Cardiac muscle cell (in vitro differentiated cells and primary cell): ENCODE results near the gene TMEM145. TPM values are rescaled to one million over a fixed set of nuclear protein-coding genes. Genes with fewer than 3 reads are reported as not detected.

Experiments
- DNase-seq, 2 donors: peaks; one replicate each; pipeline versions ENCODE4 v3.0.0 to v3.0.0-alpha.2; 2010 to 2017; ENCODE audit warnings: low read depth in 1 of 2, low spot score in 1 of 2
- H3K27ac ChIP-seq: fragments of 200-600 bp; sonication (generic); 2 replicates; pipeline ENCODE4 v1.5.1; 2016
- H3K27me3 ChIP-seq: fragments of 200-600 bp; sonication (generic); 2 replicates; pipeline ENCODE4 v1.6.0; 2016; ENCODE audit warnings: control low read depth
- H3K36me3 ChIP-seq: fragments of 200-600 bp; sonication (generic); 2 replicates; pipeline ENCODE4 v1.5.1; 2016; ENCODE audit warnings: control low read depth
- H3K4me1 ChIP-seq: fragments of 200-600 bp; sonication (generic); 2 replicates; pipeline ENCODE4 v1.8.1; 2017; ENCODE audit warnings: low read depth, mild to moderate bottlenecking, mixed run types
- H3K4me3 ChIP-seq: fragments of 200-600 bp; sonication (generic); 2 replicates; pipeline ENCODE4 v1.5.1; 2016; ENCODE audit warnings: mild to moderate bottlenecking
- H3K9me3 ChIP-seq: fragments of 200-600 bp; sonication (generic); 2 replicates; pipeline ENCODE4 v1.5.1; 2017; ENCODE audit warnings: low read depth, mild to moderate bottlenecking, control low read depth
- polyA plus RNA-seq: library from polyadenylated mRNA; unstranded; fragments of >200 nt; fragmentation: Nextera tagmentation; extraction: Ambion mirVana; gene quantifications from 2 replicates; pipeline ENCODE4 v1.2.1, GENCODE V29; 2016
- total RNA-seq: library from RNA; depleted of rRNA; stranded (reverse); fragments of >200 nt; gene quantifications from 2 replicates; pipeline ENCODE4 v1.2.3, GENCODE V29; 2016
- TF ChIP-seq, protein P1 (sequence below): IDR thresholded peaks from 2 replicates; pipeline ENCODE4 v1.5.1; 2012; ENCODE audit warnings: low read depth, mild to moderate bottlenecking, low read length

Gene TMEM145
- total and polyA plus RNA-seq, 2 experiments from 2014 or later: 3.7 to 3.8 TPM

DNA sequence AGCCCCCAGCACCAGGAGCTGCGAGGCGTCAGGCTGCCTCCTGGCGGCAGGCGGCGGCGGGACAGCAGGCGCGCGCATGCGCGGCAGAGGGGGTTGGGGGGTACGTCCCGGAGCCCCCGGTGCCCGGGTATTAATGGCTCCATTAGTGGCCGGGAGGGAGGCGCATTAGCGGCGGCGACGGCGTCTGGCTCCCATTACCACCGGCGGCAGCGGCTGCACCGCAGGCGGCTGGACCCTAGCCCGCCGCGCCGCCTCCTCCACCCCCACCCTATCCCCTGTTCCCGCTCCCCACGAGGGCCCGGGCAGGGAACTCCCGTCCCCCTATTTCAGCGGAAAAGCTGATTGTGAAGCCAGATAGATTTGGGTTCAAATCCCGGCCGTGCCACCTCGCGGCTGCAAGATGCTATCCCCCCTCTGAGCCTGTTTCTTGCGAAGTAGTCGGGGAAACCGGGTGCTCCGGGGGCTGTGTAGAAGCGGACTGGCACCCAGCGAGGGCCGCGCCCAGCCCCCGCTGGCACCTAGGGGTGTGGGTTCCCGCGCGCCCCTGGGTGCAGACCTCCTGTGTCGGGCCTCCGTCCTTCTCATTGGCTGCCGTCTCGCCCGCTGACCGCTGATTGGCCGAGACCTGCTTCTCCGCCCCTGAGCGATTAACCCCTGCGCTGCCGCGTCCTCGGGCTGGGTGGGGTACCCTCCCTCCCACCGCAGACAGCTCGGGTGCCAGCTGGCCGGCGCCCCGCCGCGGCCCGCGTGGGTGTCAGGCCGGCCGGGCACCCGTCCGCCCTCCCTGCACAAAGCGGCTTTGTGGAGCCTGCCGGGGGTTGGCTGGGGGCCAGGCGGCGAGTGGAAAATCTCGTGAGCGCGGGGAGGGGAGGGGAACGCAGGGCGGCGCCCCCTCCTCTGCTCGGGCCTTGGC, 33.0 kb upstream of the TMEM145 start:
- peak overlapping the region; percentile 81 for H3K27ac ChIP-seq
- H3K36me3 ChIP-seq: no peaks in the 10 kb centered on the region

DNA sequence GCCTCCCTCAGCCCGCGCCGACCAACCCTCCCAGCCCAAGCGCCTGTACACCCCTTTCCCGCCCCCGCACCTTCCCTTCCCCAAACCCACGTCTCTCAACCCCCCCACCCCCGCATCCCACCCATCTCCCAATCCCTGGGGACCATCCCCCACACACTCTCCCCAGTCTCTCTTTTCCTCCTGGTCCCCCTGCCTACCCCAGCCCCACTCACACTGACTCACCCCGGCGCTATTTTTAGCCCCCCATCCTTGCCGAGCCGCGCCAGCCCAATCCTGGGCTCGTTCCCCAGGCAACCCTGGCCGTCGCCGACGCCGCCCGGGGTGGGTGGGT, 32.3 kb upstream of the TMEM145 start:
- no peaks in the 10 kb centered on the region for H3K36me3 ChIP-seq
- peak in 1 of 2 donors; percentile 67 for DNase-seq
- peak overlapping the region; percentile 81 for H3K27ac ChIP-seq
- TF ChIP-seq, protein P1, sequence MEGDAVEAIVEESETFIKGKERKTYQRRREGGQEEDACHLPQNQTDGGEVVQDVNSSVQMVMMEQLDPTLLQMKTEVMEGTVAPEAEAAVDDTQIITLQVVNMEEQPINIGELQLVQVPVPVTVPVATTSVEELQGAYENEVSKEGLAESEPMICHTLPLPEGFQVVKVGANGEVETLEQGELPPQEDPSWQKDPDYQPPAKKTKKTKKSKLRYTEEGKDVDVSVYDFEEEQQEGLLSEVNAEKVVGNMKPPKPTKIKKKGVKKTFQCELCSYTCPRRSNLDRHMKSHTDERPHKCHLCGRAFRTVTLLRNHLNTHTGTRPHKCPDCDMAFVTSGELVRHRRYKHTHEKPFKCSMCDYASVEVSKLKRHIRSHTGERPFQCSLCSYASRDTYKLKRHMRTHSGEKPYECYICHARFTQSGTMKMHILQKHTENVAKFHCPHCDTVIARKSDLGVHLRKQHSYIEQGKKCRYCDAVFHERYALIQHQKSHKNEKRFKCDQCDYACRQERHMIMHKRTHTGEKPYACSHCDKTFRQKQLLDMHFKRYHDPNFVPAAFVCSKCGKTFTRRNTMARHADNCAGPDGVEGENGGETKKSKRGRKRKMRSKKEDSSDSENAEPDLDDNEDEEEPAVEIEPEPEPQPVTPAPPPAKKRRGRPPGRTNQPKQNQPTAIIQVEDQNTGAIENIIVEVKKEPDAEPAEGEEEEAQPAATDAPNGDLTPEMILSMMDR: no peak
- H3K4me1 ChIP-seq: peaks cover 52% of the 10 kb centered on the region
- H3K4me3 ChIP-seq: peak overlapping the region; percentile 91
- H3K9me3 ChIP-seq: no peaks in the 10 kb centered on the region
- H3K27me3 ChIP-seq: no peaks in the 10 kb centered on the region

More for the DNA sequence above, 33.0 kb upstream of the TMEM145 start:
- TF ChIP-seq, protein P1: peak; percentile 89
- peak; percentile 93 to 94 for DNase-seq
- peak overlapping the region; percentile 91 for H3K4me3 ChIP-seq
- H3K9me3 ChIP-seq: no peaks in the 10 kb centered on the region
- no peaks in the 10 kb centered on the region for H3K27me3 ChIP-seq
- peaks cover 48% of the 10 kb centered on the region for H3K4me1 ChIP-seq

DNA sequence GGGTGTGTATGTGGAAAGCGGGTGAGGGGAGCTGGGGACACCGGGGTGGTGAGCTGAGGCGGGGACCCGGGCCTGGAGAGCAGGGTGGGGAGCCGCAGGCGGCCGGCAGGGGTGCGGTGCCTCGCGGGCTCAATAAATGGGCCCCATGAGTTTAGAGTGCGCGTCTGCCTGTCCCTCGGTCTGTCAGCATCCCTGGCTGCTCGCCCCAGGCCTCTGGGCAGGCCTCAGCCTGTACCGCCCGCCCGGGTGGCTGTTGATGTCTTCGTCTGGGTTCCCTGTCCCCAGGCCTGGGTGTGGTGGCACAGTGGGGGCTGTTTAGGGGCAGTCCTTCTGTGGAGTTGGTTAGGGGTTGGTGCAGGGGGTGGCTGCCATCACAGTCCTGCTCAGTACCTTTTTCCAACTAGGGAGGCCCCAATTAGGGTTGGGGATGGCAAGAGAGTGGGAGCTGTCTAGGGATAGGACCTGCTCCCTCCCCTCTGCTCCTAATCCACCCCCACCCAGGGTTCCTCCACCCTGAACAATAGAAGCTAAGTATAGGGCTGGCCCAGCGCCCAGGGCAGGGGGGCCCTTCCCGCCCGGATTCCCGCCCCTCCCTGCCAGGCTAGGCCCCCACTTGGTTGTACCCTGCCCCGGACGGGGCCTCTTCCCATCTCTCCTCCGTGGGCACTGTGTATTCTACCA, 31.8 kb upstream of the TMEM145 start:
- peak overlapping the region; percentile 81 for H3K27ac ChIP-seq
- peak overlapping the region; percentile 91 for H3K4me3 ChIP-seq
- H3K9me3 ChIP-seq: no peaks in the 10 kb centered on the region
- peak; percentile 30 to 47 for DNase-seq
- TF ChIP-seq, protein P1: no peak
- peaks cover 52% of the 10 kb centered on the region for H3K4me1 ChIP-seq
- no peaks in the 10 kb centered on the region for H3K36me3 ChIP-seq
- H3K27me3 ChIP-seq: no peaks in the 10 kb centered on the region

DNA sequence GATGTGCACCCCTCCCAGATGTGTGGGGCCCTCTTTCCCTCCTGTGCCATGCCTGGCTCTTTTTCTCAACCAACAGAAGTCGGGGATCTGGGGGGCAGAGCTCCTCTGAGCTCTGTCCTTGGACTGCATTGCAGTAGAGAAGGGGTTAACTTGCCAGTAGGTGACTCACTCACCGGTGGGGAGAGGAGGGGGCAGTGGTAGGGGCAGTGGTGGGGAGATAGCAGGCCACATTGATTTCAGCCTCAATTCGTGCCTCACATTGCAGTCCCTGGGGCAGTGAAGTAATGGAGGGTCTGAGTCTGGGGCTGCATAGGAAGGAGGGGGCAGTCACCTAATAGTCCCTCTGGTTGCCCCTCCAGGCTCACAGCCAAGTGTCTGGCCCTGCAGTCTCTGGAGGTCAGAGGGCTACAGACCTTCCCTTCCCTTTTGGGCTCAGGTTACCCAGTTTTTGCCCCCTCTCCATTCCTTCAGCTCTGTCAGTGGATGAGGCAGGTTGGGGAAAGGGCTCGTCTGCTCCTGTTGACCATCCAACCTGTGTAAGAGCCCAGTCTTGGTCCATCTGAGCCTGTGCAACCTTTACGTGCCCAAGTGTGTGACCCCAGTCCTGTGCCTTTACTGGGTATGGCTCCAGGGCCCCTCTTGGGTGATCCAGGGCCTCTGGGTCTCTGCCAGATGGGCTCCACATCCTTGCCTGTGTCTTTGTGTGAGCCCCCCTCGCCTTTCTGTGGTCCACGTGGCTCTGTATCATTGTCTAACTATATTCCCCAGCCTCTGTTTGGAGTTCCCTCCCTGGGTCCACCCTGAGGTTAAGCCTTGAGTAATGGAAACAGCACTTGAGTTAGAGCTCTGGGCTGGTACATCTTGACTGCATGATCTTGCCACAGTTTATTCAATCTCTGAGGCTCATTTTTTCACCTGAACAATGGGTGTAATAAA, 31.0 kb upstream of the TMEM145 start:
- Histone ChIP-seq H3K27ac (peak overlapping the region; percentile 81), H3K9me3 (no peaks in the 10 kb centered on the region), H3K27me3 (no peaks in the 10 kb centered on the region), H3K36me3 (peaks cover under 1% of the 10 kb centered on the region), H3K4me3 (peak overlapping the region; percentile 91), H3K4me1 (peaks cover 52% of the 10 kb centered on the region)
- peak in 1 of 2 donors; percentile 56 for DNase-seq
- TF ChIP-seq, protein P1: no peak

DNA sequence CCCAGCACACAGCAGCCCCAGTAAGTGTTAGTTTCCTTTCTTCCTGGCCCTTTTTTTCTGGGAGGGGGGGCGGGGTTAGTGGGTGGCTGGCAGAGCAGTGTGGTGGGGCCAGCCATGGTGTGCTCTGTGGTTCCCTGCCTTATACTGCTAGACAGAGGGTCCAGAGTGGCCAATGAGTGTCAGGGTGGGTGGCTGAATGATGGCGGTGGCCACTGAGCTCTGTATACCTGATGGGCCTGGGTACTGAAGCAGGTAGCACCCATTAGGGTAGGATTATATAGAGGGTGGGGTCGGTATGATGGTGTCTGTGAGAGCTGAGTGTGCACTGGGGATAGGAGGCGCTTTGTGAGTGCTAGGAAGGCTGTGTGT, 30.3 kb upstream of the TMEM145 start:
- H3K36me3 ChIP-seq: peaks cover 6% of the 10 kb centered on the region
- no peak overlapping the region for H3K4me3 ChIP-seq
- peaks cover 46% of the 10 kb centered on the region for H3K4me1 ChIP-seq
- H3K27ac ChIP-seq: peak overlapping the region; percentile 81
- H3K9me3 ChIP-seq: no peaks in the 10 kb centered on the region
- TF ChIP-seq, protein P1: no peak
- DNase-seq: no peak
- no peaks in the 10 kb centered on the region for H3K27me3 ChIP-seq
